GM23248 (cell line): Measurements from ENCODE around the gene FAM32A.
"Not testable (repeated sequence)": the region's sequence is repeated elsewhere in the genome, so short reads cannot be mapped to it uniquely, and the experiment has no call there.

Experiments
- EZH2 ChIP-seq: fragments of 200-600 bp; sonication (generic); IDR thresholded peaks from 2 replicates; pipeline ENCODE4 v1.6.1; 2018; ENCODE audit warnings: antibody characterized with exemption, mild to moderate bottlenecking; ENCODE audit not compliant: insufficient read depth, poor library complexity, severe bottlenecking
- EZH2phosphoT487 ChIP-seq: fragments of 200-600 bp; sonication (generic); IDR thresholded peaks from 2 replicates; pipeline ENCODE4 v1.6.1; 2018; ENCODE audit warnings: antibody characterized with exemption, moderate library complexity, mild to moderate bottlenecking, low read depth; ENCODE audit not compliant: insufficient read depth

DNA sequence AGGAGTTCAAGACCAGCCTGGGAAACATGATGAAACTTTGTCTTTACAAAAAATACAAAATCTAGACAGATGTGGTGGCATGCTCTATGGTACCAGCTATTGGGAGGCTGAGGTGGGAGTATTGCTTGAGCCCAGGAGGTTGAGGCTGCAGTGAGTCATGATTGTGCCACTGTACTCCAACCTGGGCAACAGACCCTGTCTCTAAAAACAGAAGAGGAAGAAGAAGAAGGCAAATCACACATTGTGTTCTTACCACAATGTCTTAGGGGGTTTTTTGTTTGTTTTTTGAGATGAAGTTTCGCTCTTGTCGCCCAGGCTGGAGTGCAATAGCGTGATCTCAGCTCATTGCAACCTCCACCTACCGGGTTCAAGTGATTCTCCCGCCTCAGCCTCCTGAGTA lies 6.3 kb upstream of the FAM32A start:
- TF ChIP-seq EZH2phosphoT487, EZH2: not testable (repeated sequence)
